HG02970 (cell line): Measurements from ENCODE around the gene KLHDC1.
"Not testable (repeated sequence)": the region's sequence is repeated elsewhere in the genome, so short reads cannot be mapped to it uniquely, and the experiment has no call there.

Experiments used
- ATAC-seq: cut with Tn5 transposase; IDR thresholded peaks from one replicate; pipeline ENCODE4 v1.9.1; 2021; ENCODE audit warnings: mild to moderate bottlenecking, moderate library complexity, moderate number of reproducible peaks; ENCODE audit not compliant: unreplicated experiment, low FRiP score

KLHDC1 gene

GRCh38 chr14:49778421-49778820 lies 85.5 kb downstream of the KLHDC1 start:
- ATAC-seq: no peak

- not testable (repeated sequence) for ATAC-seq
These were observed 88.1 kb downstream of the KLHDC1 start for GRCh38 chr14:49781040-49781439.

- no peak for ATAC-seq
These were observed 90.6 kb downstream of the KLHDC1 start for GRCh38 chr14:49783394-49784014.

GRCh38 chr14:49786315-49786714 lies 93.4 kb downstream of the KLHDC1 start:
- ATAC-seq: no peak

GRCh38 chr14:49792618-49793017 lies 99.7 kb downstream of the KLHDC1 start:
- ATAC-seq: no peak

GRCh38 chr14:49796025-49796424 lies 103.1 kb downstream of the KLHDC1 start:
- no peak for ATAC-seq
